H1 (cell line): ENCODE data around the gene SERPINA12. TPM values are rescaled to one million over a fixed set of nuclear protein-coding genes. Genes with fewer than 3 reads are reported as not detected.

ENCODE experiments used
- CREB1 ChIP-seq: IDR thresholded peaks from 2 replicates; pipeline ENCODE4 v1.6.1; 2012; ENCODE audit warnings: inconsistent platforms
- EP300 ChIP-seq, 2 experiments: IDR thresholded peaks; 1 replicate in 1 of 2; 2 replicates in 1 of 2; pipeline ENCODE4 v1.6.1; 2011 to 2012; ENCODE audit warnings: low read depth in 2 of 2, low read length in 2 of 2, mild to moderate bottlenecking in 2 of 2, borderline replicate concordance in 1 of 2, inconsistent platforms in 1 of 2, moderate library complexity in 1 of 2
- polyA plus RNA-seq, 7 experiments: library from polyadenylated mRNA; depleted of rRNA in 3 of 7; stranded (reverse) in 5 of 7; unstranded in 2 of 7; fragments of >200 nt in 5 of 7; fragments of 200-250 nt in 2 of 7; gene quantifications; 1 replicate in 5 of 7; 2 replicates in 1 of 7; 4 replicates in 1 of 7; pipeline versions ENCODE4 v1.2.1 to v1.2.3, GENCODE V29; 2011 to 2013; ENCODE audit warnings: missing spikeins in 2 of 7, mixed read lengths in 2 of 7
- total RNA-seq: library from RNA; stranded (reverse); fragmentation: NEBNext Ultra II Directional; extraction: Animal tissue kit (Norgen Biotek cat#: 25700); gene quantifications from 2 replicates; pipeline ENCODE4 v1.2.1, GENCODE V29; 2021

SERPINA12 gene
- total and polyA plus RNA-seq, 2 of the 8 experiments (the other 6 are each of a cell fraction or from before 2014, with no cell fraction given), result not detected

DNA sequence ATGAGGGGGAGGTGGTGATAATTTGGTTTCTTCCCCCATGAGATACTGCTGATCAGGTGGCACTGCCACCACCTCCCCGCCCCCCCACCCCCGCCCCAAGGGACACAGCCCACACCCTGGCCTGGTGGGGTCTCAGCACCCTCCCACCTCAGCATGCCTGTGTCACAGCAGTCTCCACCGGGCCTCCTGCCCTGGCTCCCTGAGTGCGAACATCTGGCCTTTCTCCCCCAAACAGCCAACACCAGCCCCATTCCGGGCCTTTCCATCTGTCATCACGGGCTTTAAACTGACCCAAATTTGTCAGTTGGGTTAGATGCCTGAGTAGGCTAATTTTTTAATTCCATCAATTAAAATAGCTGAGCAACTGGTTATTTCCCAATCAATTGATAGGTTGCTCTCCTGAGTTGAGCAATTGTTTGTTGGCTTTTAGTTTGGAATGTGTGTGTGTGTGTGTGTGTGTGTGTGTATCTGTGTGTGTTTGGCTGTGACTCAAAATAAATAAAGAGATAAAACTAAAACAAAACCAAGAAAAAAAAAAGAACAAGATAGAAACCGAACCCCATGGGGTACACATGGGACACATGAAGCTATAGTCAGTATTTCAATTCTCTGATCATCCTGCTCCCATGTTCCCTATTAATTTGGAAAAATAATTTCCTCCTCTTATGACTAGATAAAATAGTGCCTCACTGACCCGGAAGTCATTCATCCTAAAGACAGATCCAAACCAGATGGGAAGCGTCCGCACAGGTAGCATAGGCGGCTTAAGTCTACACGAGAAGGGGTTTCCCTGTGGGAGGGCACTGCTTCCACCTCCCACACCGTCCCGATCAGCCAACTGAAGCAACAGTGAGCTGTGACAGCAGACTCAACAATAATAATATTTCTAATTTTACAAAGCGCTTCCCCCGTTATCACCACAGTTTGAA, 7.4 kb downstream of the SERPINA12 start (continued):
- TF ChIP-seq CREB1 (no peak), EP300 (IDR thresholded peaks at IDR 0.05; ENCODE audit: borderline replicate concordance in 1 of 2, low read depth in 2 of 2, low read length in 2 of 2) (no peak)
